ENCODE measurements around the gene SNTN. TPM values are rescaled to one million over a fixed set of nuclear protein-coding genes. Genes with fewer than 3 reads are reported as not detected.
"Not testable (repeated sequence)": the region's sequence is repeated elsewhere in the genome, so short reads cannot be mapped to it uniquely, and the experiment has no call there.

Gene SNTN
- total RNA-seq, 1 experiment from 2014 or later: not detected

DNA sequence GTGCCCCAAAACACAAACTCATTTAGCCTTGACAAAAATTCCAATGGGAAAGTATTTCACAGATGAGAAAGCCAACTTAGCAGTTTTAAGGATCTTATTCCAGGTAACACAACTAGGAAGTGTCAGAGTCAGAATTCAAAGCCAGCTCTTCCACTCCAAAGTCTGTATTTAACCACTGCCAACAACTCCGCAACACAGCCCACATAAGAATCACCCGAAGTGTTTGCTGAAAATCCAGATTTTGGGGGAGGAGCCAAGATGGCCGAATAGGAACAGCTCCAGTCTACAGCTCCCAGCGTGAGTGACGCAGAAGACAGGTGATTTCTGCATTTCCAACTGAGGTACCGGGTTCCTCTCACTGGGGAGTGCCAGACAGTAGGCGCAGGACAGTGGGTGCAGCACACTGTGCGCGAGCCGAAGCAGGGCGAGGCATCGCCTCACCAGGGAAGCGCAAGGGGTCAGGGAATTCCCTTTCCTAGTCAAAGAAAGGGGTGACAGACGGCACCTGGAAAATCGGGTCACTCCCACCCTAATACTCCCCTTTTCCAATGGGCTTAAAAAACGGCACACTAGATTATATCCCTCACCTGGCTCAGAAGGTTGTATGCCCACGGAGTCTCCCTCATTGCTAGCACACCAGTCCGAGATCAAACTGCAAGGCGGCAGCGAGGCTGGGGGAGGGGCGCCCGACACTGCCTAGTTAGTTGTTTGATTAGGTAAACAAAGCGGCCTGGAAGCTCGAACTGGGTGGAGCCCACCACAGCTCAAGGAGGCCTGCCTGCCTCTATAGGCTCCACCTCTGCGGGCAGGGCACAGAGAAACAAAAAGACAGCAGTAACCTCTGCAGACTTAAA lies 7.3 kb upstream of the SNTN start:
- H3K4me1 ChIP-seq (replicated peaks); DNase-seq (ENCODE audit: low read depth in 1 of 2, low spot score in 2 of 2); H3K9me3 ChIP-seq (replicated peaks); H3K36me3 ChIP-seq; H3K27ac ChIP-seq; H3K27me3 ChIP-seq (replicated peaks); H3K4me3 ChIP-seq: not testable (repeated sequence)

DNA sequence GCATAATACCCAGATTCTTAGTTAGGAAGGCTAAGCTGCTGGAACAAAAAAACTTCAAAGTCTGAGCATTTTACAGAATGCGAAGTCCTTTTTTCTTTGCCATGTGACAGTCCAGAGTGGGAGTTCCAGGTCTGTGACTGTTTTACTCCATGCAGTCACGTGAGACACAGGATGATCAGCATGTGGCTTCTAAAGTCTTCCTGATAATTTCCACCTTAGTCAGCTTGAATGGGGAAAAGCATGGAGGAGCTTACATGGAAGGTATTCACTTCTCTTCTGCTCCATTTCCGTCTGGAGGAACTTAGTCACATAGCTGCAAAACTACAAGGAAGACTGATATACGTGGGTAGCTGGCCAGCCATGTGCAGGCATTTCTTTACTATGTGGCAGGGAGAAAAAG lies 1.7 kb downstream of the SNTN start:
- H3K27ac ChIP-seq: peak overlapping the region; percentile 92
- DNase-seq (ENCODE audit: low read depth in 1 of 2, low spot score in 2 of 2): no peak
- peaks cover 36% of the 10 kb centered on the region for H3K4me1 ChIP-seq (replicated peaks)

DNA sequence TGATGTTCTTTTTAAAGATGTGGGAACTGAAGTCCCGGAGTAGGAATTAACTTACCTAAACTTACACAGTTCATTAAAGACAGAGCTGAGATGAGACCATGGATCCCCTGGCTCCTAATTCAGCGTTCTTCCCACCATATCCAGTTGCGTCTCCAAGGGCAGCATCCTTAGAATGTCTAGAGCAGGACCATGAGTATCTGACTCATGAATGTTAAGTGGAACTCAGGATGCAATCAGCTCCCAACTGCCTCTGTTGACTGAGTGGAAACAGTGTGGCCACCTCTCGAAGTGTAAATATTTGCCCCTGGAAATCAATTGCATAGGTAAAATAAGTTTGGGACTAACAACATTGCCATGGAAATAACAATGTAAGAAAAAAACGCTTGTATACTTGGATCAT lies 2.5 kb downstream of the SNTN start:
- Histone ChIP-seq H3K9me3 (replicated peaks) (no peaks in the 10 kb centered on the region; the same call in 1 of the 2 replicates), H3K27me3 (replicated peaks) (no peaks in the 10 kb centered on the region), H3K27ac (peak overlapping the region; percentile 92), H3K36me3 (no peaks in the 10 kb centered on the region), H3K4me3 (no peak overlapping the region), H3K4me1 (replicated peaks) (peaks cover 36% of the 10 kb centered on the region)
- DNase-seq (ENCODE audit: low read depth in 1 of 2, low spot score in 2 of 2): no peak

More for the DNA sequence above, 1.7 kb downstream of the SNTN start:
- Histone ChIP-seq H3K4me3 (no peak overlapping the region), H3K36me3 (no peaks in the 10 kb centered on the region), H3K27me3 (replicated peaks) (no peaks in the 10 kb centered on the region), H3K9me3 (replicated peaks) (no peaks in the 10 kb centered on the region; the same call in 1 of the 2 replicates)

DNA sequence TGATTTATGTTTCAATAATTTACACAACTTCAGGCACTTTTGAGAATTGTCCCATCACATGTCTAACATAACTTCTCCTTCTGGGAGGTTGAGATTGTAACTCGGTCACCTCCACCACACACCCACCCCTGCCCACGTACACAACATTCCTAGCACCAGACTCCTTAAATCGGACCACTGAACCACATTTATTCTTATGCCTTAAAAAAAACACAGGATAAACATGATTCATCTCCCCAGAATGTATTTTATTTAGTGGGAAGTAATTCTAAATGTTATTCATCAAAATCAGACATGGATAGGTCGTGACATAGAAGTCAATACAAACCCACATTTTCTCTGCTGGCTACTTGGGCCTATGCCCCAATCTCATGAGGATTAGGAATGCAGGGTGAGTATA lies 3.0 kb downstream of the SNTN start:
- no peak overlapping the region for H3K4me3 ChIP-seq
- H3K36me3 ChIP-seq: no peaks in the 10 kb centered on the region
- DNase-seq (ENCODE audit: low read depth in 1 of 2, low spot score in 2 of 2): peak; percentile 79 to 84
- peak overlapping the region; percentile 92 for H3K27ac ChIP-seq
- no peaks in the 10 kb centered on the region for H3K27me3 ChIP-seq (replicated peaks)
- no peaks in the 10 kb centered on the region; the same call in 1 of the 2 replicates for H3K9me3 ChIP-seq (replicated peaks)
- peaks cover 36% of the 10 kb centered on the region for H3K4me1 ChIP-seq (replicated peaks)

DNA sequence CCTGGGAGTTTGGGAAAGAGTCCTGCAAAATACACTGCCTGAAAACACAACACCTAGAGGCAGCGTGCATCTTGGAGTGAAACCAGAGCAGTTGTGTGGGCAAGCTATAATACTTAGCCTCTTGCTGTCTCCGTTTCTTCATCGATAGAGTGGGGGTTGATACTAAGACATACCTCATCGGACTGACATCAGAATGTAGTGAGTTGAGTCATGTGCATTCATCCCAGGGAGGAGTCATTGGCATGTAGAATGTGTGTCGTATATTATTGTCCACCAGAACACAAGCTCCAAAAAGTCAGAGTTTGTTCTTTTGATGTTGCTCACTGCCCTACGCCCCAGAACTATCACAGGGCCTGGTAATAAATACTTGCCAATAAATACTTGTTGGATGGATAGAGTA lies 4.3 kb downstream of the SNTN start:
- peak in 1 of 2 experiments; percentile 42 for DNase-seq (ENCODE audit: low read depth in 1 of 2, low spot score in 2 of 2)
- Histone ChIP-seq H3K4me1 (replicated peaks) (peaks cover 36% of the 10 kb centered on the region), H3K4me3 (no peak overlapping the region), H3K27ac (peak overlapping the region; percentile 92), H3K27me3 (replicated peaks) (no peaks in the 10 kb centered on the region), H3K9me3 (replicated peaks) (no peaks in the 10 kb centered on the region; the same call in 1 of the 2 replicates), H3K36me3 (no peaks in the 10 kb centered on the region)

DNA sequence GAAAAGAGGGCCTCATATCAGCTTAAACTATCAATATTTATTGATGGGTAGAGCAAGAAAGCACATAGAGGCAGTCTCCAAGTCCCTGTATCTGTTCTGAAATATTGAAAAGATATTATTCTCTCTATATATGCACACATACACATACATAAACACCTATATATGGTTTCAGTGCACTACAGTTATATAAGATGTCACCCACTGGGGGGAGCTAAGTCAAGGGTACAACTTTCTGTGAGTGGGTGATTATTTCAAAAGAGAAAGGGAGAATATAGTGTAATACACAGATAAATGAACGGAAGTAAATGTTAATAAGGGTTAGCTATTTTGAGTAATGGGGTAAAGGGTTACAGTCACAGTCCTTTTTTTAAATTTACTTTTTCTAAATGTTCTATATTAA lies 8.8 kb downstream of the SNTN start:
- H3K27me3 ChIP-seq (replicated peaks): no peaks in the 10 kb centered on the region
- H3K4me1 ChIP-seq (replicated peaks): peaks cover 13% of the 10 kb centered on the region
- H3K36me3 ChIP-seq: no peaks in the 10 kb centered on the region
- no peaks in the 10 kb centered on the region for H3K9me3 ChIP-seq (replicated peaks)
- DNase-seq (ENCODE audit: low read depth in 1 of 2, low spot score in 2 of 2): no peak
- H3K4me3 ChIP-seq: no peak overlapping the region
- H3K27ac ChIP-seq: no peak overlapping the region

DNA sequence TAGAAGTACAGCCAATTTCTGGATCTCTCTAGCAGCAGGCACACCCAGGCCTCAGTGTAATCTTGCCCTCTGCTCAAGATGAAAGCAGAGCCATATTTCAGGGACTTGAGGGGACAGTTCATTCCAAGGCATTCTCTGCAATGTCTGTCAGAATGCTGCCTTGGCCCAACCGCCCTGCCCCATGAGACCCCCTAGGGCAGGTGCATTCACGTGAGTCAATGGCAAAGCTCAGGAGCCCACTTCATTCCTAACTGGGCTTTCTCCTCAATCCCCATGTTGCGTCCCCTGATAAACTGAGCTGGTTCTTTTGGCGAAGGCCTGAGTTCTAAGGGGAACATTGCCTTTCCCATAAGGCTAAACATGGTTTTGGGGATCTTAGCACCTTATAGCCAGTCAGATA lies 9.5 kb downstream of the SNTN start:
- no peak overlapping the region for H3K4me3 ChIP-seq
- H3K36me3 ChIP-seq: no peaks in the 10 kb centered on the region
- no peaks in the 10 kb centered on the region for H3K9me3 ChIP-seq (replicated peaks)
- H3K27ac ChIP-seq: no peak overlapping the region
- peaks cover 5% of the 10 kb centered on the region for H3K4me1 ChIP-seq (replicated peaks)
- no peak for DNase-seq (ENCODE audit: low read depth in 1 of 2, low spot score in 2 of 2)
- no peaks in the 10 kb centered on the region for H3K27me3 ChIP-seq (replicated peaks)

DNA sequence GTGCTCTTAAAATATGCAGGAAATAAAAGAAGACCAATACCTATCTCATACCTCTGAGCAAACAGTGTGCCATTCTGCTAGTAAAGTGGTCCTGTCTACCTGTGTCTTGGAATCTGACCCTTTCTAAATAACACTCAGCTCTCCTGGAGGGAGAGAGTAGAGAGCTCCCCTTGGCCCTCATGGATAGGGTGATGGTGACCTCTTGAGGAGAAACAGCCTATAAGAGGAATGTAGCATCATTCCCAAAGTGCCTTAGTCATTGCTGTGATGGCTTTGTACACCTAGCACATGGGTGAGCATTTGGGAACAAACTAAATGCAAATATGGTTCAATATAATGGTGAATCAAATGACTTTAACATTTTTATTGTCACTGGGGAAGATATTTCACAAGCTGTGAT lies 10.0 kb downstream of the SNTN start:
- Histone ChIP-seq H3K27me3 (replicated peaks) (no peaks in the 10 kb centered on the region), H3K4me1 (replicated peaks) (peaks cover under 1% of the 10 kb centered on the region), H3K4me3 (no peak overlapping the region), H3K27ac (no peak overlapping the region), H3K36me3 (no peaks in the 10 kb centered on the region), H3K9me3 (replicated peaks) (no peaks in the 10 kb centered on the region)
- DNase-seq (ENCODE audit: low read depth in 1 of 2, low spot score in 2 of 2): no peak

DNA sequence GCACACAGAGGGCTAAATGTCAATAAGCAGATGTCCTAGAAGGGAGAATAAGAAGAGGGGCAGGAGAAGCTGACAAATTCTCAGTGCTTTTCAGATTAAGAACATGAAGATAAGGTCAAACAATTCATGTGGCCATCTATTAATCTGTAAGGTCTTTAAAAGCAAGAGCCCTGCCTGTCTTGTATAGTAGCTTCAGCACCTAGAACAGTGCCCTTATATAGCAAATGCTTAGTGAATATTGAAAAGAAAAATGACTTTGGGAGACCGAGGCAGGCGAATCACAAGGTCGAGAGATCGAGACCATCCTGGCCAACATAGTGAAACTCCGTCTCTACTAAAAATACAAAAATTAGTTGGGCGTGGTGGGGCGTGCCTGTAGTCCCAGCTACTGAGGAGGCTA lies 18.1 kb downstream of the SNTN start:
- H3K27ac ChIP-seq: no peak overlapping the region
- peaks cover 17% of the 10 kb centered on the region for H3K4me1 ChIP-seq (replicated peaks)
- no peak overlapping the region for H3K4me3 ChIP-seq
- no peak for DNase-seq (ENCODE audit: low read depth in 1 of 2, low spot score in 2 of 2)
- H3K27me3 ChIP-seq (replicated peaks): no peaks in the 10 kb centered on the region
- no peaks in the 10 kb centered on the region for H3K36me3 ChIP-seq
- no peaks in the 10 kb centered on the region for H3K9me3 ChIP-seq (replicated peaks)

DNA sequence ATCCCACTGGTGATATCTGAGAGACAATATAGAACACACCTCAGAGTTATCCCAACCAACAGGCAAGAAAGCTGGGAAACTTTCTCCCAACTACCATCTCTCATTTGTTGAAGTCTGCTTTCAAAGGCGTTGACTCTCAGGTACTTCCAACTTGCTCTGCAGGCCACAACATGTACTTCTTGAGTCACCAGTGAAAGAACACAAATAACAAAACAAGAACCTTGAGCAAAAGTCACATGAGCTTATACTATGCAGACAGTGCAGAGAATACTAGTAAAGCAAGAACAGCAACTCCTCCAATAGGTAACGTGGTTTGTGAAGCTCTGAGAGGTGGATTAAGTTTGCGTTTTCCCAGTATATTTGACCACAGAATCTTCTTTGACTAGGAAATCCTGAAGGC lies 20.6 kb downstream of the SNTN start:
- peaks cover 17% of the 10 kb centered on the region for H3K4me1 ChIP-seq (replicated peaks)
- H3K4me3 ChIP-seq: no peak overlapping the region
- no peaks in the 10 kb centered on the region for H3K36me3 ChIP-seq
- no peaks in the 10 kb centered on the region for H3K27me3 ChIP-seq (replicated peaks)
- H3K27ac ChIP-seq: no peak overlapping the region
- no peaks in the 10 kb centered on the region for H3K9me3 ChIP-seq (replicated peaks)
- no peak for DNase-seq (ENCODE audit: low read depth in 1 of 2, low spot score in 2 of 2)

DNA sequence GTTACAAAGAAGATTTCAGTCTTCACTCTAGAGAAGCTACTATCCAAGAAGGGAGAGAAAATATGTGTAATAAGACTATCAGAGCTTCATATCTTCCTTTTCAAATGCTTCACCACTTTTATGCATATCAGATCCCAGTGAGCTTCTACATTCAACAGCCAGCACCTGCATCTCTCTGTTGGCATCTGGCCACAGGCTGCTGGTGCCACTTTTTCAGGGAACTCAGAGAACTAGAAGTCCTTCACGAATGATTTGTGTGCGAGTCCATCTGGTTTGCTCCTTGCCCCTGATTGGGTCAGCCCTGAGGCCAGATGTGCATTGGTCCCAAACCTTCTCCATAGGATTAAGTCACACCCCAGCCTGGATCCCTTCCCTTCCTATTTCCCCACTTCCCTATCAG lies 22.1 kb downstream of the SNTN start:
- no peak overlapping the region for H3K4me3 ChIP-seq
- H3K9me3 ChIP-seq (replicated peaks): no peaks in the 10 kb centered on the region
- no peak for DNase-seq (ENCODE audit: low read depth in 1 of 2, low spot score in 2 of 2)
- peaks cover 17% of the 10 kb centered on the region for H3K4me1 ChIP-seq (replicated peaks)
- H3K36me3 ChIP-seq: no peaks in the 10 kb centered on the region
- no peak overlapping the region for H3K27ac ChIP-seq
- no peaks in the 10 kb centered on the region for H3K27me3 ChIP-seq (replicated peaks)

DNA sequence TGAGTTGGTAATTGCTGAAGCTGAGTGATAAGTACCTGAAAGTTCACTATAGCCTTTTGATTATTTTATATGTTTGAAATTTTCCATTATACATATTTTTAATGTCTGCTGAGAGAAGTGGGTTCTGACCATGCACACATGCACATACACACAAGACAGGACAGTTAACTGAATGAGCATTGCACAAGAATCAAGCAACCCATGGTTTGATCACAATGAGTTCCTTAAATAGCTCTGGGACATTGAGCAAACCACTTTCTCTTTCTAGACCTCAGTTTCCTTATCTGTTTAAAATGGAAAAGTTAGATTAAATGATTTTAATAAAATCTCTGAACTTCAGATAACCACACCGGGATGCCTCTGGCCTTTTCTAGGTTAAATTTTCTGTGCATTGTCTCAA lies 26.7 kb downstream of the SNTN start:
- no peaks in the 10 kb centered on the region for H3K9me3 ChIP-seq (replicated peaks)
- no peak overlapping the region for H3K4me3 ChIP-seq
- peaks cover 10% of the 10 kb centered on the region for H3K4me1 ChIP-seq (replicated peaks)
- no peak for DNase-seq (ENCODE audit: low read depth in 1 of 2, low spot score in 2 of 2)
- H3K36me3 ChIP-seq: no peaks in the 10 kb centered on the region
- H3K27me3 ChIP-seq (replicated peaks): no peaks in the 10 kb centered on the region
- no peak overlapping the region for H3K27ac ChIP-seq

DNA sequence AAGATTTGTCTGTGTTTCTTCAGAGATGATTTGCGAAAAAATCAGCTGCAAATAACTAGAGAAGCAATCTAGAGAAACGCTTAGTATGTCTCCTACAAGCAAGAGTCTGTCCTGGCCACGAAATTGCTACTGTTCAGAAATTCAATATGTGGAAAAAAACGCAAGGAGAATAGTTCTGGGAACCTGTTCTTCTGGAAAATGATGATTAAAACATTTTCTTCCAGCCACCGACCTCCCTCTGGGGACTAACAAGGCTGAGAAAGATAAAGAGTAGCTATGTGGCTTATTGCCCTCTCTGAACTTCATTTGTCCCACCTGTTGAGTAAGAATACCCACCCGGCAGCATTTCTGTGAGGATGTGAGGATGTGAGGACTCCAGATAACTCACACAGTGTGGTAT lies 31.6 kb downstream of the SNTN start:
- H3K4me3 ChIP-seq: no peak overlapping the region
- DNase-seq (ENCODE audit: low read depth in 1 of 2, low spot score in 2 of 2): no peak
- no peaks in the 10 kb centered on the region for H3K36me3 ChIP-seq
- peaks cover 5% of the 10 kb centered on the region for H3K4me1 ChIP-seq (replicated peaks)
- no peaks in the 10 kb centered on the region for H3K9me3 ChIP-seq (replicated peaks)
- no peak overlapping the region for H3K27ac ChIP-seq
- H3K27me3 ChIP-seq (replicated peaks): no peaks in the 10 kb centered on the region

DNA sequence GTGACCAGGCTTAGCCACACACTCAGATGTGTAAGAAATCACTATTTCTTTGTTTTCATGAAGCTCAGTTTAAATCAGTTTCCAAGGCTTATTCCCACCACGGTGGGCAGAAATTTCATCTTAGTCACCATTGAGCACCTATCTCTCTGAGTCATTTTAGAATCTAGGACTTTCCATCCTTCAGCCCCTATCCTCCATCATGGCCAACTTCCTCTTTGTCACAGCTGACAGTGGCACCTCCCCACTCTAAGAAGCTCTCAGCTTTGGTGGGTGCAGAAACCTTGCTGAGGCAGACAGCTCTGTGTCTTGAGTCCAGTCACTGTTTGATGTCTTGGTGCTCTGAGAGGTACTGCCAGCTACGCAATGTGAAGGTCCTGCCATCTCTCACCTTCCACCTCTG lies 32.9 kb downstream of the SNTN start:
- Histone ChIP-seq H3K27me3 (replicated peaks) (no peaks in the 10 kb centered on the region), H3K36me3 (no peaks in the 10 kb centered on the region), H3K27ac (no peak overlapping the region), H3K9me3 (replicated peaks) (no peaks in the 10 kb centered on the region), H3K4me3 (no peak overlapping the region), H3K4me1 (replicated peaks) (no peaks in the 10 kb centered on the region)
- no peak for DNase-seq (ENCODE audit: low read depth in 1 of 2, low spot score in 2 of 2)

Measured in SJSA1 (cell line).